Suppressor macrophage treated with lipopolysaccharide for 4 hours (primary cell): Measurements from ENCODE around the gene GALNT6.

Experiments
- DNase-seq: peaks from one replicate; pipeline ENCODE4 v3.0.0-alpha.2; 2020

Gene GALNT6

DNA sequence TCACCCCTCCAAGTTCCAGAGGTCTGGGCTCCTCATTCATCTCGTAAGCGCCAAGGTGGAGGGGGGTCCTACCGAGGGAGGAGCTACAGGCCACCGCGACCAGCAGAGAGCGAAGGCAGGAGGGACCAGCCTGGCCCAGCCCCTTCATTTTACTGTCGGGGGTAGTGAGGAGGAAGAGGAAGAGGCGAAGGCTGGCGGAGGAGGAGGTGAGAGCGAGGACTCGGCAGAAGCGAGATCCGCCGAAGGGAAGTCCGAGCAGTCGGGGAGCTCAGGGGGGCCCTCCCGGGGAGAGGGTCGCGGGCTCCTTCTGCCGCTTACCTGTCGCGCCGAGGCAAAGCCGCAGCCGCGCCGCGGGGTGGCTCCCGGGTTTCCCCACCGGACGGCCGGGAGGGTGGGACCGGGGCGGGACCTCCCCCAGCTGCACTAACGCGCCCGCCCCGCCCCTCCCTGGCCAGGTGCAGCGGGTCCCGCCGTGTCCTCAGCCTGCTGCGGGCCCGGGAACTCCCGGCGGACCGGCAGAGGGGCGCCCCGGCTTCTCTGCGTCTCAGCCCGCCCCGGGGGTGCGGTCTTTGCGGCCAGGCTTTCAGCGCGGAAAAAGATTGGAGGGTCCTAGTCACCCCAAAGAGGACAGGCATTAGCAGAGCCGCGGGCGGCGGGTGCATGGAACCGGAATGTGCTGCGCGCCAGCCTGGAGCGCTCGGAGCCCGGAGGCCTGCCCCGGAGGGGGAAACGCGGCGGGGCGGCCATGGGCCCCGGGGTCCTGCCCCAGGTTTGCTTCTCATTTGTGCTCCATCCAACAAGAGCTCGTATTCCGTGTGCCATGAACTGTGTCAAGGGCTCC lies at the start of gene GALNT6:
TSS of gene GALNT6 (minus strand) at position 124 of the 841 bp plus-strand sequence. CDS start 11,625 bp downstream, outside the sequence.
- DNase-seq = peak; percentile 48

DNA sequence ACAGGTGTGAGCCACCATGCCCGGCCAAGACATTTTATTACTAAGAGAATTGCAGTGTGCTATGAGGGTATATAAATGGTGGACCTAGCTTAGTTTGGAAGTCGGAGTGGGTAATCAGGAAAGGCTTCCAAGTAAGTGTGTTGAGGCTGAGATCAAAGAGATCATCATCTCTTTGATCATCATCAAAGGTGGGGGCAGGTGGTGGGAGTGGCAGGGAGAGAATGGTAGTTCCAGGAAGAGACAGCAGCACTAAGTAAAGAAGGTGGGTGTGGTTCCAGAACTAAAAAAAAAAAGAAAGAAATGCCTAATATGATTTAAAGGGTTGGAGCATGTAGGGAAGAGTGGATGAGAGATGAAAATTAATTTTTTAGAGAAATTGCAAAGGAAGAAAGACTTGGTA lies 48.1 kb upstream of the GALNT6 start:
- DNase-seq = no peak

DNA sequence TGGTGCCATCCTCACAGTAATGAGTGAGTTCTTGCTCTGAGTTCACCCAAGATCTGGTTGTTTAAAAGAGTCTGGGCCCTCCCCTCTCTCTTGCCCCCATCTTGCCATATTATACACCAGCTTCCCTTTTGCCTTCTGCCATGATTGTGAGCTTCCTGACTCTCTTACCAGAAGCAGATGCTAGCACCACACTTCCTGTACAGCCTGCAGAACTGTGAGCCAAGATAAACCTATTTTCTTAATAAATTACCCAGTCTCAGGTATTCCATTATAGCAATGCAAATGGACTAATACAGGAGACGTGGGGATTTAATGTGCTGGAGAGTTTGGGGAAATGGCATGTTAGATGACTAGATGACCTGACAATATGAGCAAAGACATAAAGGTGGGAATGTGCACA lies 46.2 kb upstream of the GALNT6 start:
- no peak for DNase-seq

- no peak for DNase-seq
These were observed 43.1 kb upstream of the GALNT6 start for GRCh38 chr12:51434305-51434704.

DNA sequence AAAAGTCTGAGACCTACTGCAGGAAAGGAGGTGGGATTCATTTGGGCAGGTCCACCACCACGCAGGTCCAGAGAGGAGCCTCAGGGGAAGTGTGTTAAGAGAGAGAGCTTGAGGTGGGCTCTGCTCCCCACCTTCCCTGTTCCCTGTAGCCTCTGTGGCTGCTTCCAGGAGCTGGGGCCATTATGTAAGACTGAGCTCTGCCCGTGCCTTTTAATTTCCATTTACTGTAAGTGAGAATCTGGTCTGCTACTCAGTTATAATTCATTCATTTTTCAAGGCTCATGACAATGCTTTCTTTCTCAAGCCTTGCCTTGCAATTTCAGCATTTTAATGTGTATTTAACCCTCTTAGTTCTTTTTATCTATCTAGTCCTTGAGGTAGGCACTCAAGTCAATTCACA lies 41.7 kb upstream of the GALNT6 start:
- no peak for DNase-seq

DNA sequence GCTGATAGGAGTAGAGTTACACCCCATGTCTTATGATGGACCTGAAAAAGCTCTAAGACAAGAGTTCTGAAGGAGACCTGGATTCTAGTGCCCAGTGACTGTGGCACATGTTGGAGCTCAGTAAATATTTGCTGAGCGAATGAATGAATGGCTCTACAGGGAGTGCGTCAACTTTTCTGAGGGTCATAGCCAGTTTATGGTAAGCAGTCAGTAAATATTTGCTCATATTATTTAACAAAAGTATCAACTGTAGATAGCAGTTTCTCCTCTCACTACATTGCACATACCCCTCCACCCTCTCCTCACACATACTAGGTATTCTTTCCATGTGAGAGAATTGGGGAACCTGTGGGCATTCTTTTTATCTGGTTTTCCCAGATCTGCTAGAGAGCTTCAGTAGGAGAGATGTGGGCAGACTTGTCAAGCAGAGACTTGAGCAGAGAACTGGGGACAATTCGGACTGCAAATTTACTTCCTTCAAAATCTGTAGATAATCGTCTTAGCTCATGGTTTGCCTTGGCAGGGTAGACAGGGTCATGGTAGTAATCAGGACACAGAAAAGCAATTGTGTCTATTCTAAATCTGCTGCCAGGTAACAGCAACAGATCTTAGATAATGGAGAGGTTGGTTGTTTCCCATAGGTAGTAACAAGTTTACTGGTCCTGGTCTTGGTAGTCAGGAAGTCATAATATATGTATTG lies 39.1 kb upstream of the GALNT6 start:
- DNase-seq = no peak

- DNase-seq = no peak
These were observed 38.5 kb upstream of the GALNT6 start for GRCh38 chr12:51429700-51430099.

GRCh38 chr12:51428256-51428655 lies 37.0 kb upstream of the GALNT6 start:
- no peak for DNase-seq

DNA sequence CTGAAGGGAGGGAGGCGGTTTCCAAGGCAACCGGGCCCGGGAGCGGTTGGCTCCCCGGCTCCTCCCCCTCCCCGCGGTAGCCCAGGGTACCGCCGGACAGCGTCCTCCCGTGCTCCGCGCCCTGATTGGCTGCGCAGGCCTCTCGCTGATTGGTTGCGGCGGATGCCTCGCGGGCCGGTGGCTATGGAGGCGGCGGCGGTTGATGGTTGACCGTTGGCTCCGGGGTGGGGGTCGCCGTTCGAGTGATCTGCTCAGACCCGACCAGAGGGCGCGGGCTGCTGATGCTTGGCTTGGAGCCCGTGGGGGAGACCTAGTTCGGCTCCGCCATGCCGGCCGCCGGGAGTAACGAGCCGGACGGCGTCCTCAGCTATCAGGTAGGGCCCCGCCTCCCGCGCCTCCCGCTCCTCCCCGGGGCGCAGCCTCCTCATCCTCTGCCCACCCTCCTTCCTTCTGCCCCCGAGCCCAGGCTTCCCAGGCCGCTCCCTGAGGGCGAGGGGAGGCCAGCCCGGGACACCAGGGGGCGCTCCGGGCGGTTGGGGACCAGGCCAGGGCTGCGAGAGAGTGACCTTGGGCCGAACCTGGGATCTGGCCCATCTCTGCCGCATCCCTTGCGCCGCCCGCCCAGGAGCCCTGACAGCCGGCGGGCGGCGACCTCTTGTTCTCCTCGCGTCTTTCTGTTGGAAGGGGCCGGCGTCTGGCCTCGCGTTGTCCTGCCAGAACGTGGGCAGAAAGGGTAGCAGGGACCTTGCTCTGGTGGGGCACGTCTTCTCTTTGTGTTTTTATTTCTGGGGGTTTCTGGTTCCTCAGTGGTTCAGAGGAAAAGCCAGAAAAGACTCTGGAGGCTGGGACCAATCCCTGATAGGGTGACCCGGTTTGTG lies 33.7 kb upstream of the GALNT6 start, which contains the start of gene SLC4A8:
TSS of gene SLC4A8 (plus strand) at position 170 of the 878 bp plus-strand sequence. CDS start at position 327, 157 bp downstream.
- DNase-seq = peak; percentile 72

- DNase-seq = peak; percentile 17
These were observed 33.0 kb upstream of the GALNT6 start for GRCh38 chr12:51424094-51424661.

GRCh38 chr12:51421266-51421884 lies 30.2 kb upstream of the GALNT6 start:
- DNase-seq = peak; percentile 69

GRCh38 chr12:51419425-51420193 lies 28.4 kb upstream of the GALNT6 start:
- no peak for DNase-seq

DNA sequence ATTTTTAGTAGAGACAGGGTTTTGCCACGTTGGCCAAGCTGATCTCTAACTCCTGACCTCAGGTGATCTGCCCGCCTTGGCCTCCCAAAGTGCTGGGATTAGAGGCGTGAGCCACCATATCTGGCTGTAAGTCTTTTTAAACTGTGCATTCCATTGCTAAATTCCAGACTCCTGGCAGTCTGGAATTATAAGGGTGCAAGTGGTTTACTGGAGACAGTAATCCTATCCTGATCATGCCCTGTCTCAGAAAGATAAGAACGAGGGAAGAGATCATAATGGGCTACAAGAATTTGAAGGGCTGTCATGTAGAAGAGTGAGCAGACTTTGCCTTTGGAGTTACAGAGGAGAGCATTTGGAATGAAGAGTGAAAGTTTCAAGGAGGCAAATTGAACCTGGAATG lies 26.6 kb upstream of the GALNT6 start:
- DNase-seq = no peak

GRCh38 chr12:51415931-51416330 lies 24.7 kb upstream of the GALNT6 start:
- DNase-seq = no peak

DNA sequence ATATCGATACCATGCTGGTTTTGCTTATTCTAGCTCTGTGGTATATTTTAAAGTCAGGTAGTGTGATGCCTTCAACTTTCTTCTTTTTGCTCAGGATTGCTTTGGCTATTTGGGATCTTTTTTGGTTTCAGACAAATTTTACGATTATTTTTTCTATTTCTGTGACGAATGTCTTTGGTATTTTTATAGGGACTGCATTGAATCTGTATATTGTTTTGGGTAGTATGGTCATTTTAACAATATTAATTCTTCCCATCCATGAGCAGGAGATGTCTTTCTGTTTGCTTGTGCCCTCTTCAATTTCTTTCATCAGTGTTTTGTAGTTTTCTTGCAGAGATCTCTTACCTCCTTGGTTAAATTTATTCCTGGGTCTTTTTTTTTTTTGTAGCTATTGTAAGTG lies 22.6 kb upstream of the GALNT6 start:
- no peak for DNase-seq

DNA sequence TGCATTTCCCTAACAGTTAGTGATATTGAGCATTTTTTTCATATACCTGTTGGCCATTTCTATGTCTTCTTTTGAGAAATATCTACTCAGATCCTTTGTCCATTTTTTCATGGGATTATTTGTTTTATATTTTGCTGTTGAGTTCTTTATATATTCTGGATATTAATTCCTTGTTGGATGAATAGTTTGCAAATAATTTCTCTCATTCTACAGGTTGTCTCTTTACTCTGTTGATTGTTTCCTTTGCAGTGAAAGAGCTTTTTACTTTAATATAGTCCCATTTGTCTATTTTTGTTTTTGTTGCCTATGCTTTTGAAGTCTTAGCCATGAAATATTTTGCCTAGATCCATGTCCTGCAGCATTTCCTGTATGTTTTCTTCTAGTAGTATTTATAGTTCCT lies 21.9 kb upstream of the GALNT6 start:
- DNase-seq = no peak

- DNase-seq = no peak
These were observed 18.6 kb upstream of the GALNT6 start for GRCh38 chr12:51409846-51410245.

DNA sequence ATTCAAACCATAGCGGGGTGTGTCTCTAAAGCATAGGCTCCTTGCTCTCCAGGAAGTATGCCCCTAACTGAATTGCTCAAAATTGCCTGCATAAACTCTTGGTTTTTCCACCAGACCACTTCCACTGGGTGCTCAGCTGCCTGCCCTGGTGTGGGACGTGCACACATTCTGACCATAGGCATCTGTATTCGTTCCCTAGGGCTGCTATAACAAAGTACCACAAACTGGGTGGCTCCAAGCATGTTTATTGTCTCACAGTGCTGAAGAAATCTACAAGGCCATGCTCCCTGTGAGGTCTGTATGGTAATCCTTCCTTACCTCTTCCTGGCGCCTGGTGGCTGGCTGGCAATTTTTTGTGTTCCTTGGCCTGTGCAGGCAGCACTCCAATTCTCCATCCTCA lies 16.4 kb upstream of the GALNT6 start:
- no peak for DNase-seq

GRCh38 chr12:51406859-51407258 lies 15.7 kb upstream of the GALNT6 start:
- no peak for DNase-seq

DNA sequence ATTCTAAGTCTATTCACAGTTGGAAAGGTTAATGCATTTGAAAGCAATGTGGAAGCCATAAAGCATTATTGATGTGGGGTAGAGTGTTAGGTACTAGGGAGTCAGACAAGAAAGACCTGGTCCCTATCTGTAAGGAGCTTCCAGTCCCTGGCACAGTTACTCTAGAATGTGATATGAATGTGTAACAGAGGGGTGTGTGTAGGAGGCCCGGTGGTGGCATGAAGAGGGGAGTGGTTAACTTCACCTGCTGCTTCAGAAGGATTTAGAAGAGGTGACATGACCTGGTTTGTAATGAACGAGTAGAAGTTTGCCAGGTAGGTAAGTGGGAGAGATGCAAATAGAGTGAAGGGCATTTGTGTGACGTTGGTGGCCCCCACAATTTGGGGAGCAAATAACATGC lies 15.1 kb upstream of the GALNT6 start:
- DNase-seq = no peak

- DNase-seq = no peak
These were observed 14.6 kb upstream of the GALNT6 start for GRCh38 chr12:51405801-51406207.

DNA sequence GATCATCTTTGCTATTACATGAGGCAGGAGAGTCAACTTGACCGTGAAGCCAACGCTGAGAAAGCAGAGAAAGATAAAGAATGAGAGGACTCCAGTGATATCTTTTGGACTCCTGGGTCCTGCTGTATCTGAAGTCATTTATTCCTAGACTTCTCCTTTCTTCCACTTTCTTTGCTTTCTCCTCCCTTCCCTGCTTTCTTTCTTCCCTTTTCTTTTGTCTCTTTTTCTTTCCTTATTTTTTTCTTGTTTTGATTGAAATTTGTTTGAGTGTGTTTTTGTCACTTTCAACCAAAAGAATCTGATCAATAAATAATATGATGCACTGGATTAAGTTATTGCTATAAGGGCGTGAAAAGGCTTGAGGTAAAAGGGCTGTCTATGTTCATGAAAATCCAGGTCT lies 13.4 kb upstream of the GALNT6 start:
- DNase-seq = no peak
